GM13976 (cell line): Measurements from ENCODE around the gene SFI1.
"Not testable (repeated sequence)": the region's sequence is repeated elsewhere in the genome, so short reads cannot be mapped to it uniquely, and the experiment has no call there.

Experiments used
- DNase-seq: peaks from one replicate; pipeline ENCODE4 v3.0.0; 2012; ENCODE audit warnings: low spot score
- in situ Hi-C: fragments of 300-500 bp; cut with MboI; formaldehyde crosslinking; loops from one replicate; pipeline ENCODE4 v1.12.0; 2022; ENCODE audit warnings: low sequenced_read_pairs, mixed read lengths, inconsistent platforms; ENCODE audit not compliant: unreplicated experiment
- TF ChIP-seq, protein P1 (sequence below): IDR thresholded peaks from 2 replicates; pipeline ENCODE4 v1.5.1; 2012; ENCODE audit warnings: borderline replicate concordance, mild to moderate bottlenecking; ENCODE audit not compliant: insufficient read depth; ENCODE audit errors: extremely low read depth, missing control alignments, control extremely low read depth

Gene SFI1

DNA sequence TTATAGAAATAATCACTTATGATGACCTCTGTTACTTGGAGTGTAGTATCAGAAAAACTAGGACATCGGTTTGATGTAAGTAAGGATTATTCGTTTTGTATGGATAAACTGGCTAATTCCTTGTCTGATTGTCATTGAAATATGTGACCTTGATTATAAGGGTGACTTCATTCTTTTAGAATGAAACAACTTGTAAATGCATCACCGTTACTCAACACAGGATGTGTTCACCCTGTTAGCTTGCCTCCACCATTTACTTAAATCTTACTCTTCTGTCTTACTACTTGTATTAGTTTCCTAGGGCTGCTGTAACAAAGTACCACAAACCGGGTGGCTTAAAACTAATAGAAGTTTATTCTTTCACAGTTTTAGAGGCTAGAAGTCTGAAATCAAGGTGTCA, 7.9 kb downstream of the SFI1 start:
- in situ Hi-C loops = no loop called here
- no peak for DNase-seq
- TF ChIP-seq, protein P1, sequence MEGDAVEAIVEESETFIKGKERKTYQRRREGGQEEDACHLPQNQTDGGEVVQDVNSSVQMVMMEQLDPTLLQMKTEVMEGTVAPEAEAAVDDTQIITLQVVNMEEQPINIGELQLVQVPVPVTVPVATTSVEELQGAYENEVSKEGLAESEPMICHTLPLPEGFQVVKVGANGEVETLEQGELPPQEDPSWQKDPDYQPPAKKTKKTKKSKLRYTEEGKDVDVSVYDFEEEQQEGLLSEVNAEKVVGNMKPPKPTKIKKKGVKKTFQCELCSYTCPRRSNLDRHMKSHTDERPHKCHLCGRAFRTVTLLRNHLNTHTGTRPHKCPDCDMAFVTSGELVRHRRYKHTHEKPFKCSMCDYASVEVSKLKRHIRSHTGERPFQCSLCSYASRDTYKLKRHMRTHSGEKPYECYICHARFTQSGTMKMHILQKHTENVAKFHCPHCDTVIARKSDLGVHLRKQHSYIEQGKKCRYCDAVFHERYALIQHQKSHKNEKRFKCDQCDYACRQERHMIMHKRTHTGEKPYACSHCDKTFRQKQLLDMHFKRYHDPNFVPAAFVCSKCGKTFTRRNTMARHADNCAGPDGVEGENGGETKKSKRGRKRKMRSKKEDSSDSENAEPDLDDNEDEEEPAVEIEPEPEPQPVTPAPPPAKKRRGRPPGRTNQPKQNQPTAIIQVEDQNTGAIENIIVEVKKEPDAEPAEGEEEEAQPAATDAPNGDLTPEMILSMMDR = no peak

DNA sequence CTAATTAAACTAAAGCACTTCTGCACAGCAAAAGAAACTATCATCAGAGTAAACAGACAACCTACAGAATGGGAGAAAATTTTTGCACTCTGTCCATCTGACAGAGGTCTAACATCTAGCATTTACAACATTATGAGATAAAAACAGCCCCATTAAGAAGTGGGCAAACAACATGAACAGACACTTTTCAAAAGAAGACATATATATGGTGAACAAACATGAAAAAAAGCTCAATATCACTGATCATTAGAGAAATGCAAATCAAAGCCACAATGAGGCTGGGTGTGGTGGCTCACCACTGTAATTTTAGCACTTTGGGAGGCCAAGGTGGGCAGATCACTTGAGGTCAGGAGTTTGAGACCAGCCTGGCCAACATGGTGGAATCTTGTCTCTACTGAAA, 11.2 kb downstream of the SFI1 start:
- DNase-seq, in situ Hi-C loops: not testable (repeated sequence)

DNA sequence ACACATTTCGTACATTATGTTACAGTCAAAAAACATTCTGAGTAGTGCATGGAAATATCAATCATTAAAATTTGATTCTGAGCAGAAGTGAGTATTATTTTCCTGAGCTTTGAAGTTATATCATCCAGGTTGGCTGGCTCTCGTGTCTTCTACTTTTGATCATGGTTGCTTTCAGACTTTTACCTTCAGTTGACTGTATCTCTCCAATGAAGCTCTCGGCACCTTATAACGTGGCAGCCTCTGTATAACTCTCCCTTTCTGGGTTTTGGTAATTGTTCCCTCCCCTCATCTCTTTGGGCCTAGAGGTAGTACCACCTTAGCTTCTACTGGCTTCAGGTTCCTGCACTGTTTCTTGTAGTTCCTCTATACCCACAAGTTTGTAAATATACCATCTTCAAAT, 12.2 kb downstream of the SFI1 start:
- in situ Hi-C loops = no loop called here
- TF ChIP-seq, protein P1 = no peak
- no peak for DNase-seq

DNA sequence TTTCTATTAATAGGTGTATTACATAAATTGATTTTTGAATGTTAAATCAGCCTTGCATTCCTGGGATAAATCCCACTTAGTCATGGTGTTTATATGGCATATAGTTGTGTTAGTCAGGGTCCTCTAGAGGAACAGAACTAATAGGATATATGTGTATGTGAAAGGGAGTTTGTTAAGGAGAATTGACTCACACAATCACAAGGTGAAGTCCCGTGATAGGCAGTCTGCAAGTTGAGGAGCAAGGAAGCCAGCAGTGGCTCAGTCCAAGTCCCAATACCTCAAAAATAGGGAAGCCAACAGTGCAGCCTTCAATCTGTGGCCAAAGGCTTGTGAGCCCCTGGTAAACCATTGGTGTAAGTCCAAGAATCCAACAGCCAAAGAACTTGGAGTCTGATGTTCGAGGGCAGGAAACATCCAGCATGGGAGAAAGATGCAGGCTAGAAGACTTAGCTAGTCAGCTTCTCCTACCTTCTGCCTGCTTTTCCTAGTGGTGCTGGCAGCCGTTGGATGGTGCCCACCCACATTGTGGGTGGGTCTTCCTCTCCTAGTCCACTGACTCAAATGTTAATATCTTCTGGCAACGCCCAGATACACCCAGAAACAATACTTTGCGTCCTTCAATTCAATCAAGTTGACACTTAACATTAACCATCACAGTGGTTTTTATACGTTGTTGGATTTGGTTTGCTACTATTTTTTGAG, 12.9 kb downstream of the SFI1 start:
- in situ Hi-C loops = no loop called here
- DNase-seq = no peak

DNA sequence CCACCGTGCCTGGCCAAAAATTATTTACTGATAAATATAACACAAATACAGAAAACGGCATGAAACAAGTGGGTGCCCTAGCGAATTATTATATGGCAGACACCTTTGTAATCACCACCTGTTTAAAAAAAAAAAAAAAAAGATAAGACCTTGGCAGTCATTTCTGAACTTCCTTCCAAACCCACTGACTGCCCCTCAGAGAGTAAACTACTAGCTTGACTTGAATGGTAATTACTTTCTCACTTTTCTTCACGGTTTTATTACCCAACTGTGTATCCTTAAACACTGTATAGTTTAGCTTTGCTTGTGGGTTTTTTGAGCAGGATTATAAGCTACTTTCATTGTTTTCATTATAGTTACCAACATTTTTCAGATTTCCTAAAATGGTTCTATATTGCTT, 23.7 kb downstream of the SFI1 start:
- TF ChIP-seq, protein P1 = no peak
- in situ Hi-C loops = no loop called here

More for the DNA sequence above, 12.9 kb downstream of the SFI1 start:
- TF ChIP-seq, protein P1 = no peak

DNA sequence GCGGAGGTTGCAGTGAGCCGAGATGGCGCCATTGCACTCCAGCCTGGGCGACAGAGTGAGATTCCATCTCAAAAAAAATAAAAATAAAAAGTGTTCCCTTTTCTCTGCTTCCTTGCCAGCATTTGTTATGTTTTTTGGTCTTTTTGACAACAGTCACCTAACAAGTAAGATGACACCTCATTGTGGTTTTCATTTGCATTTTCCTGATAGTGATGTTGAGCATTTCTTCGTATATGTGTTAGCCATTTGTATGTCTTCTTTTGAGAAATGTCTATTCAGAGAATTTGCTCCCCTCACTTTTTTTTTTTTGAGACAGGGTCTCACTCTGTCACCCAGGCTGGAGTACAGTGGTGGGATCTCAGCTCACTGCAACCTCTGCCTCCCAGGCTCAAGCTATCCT, 27.8 kb downstream of the SFI1 start:
- in situ Hi-C loops, DNase-seq: not testable (repeated sequence)

More for the DNA sequence above, 23.7 kb downstream of the SFI1 start:
- no peak for DNase-seq

DNA sequence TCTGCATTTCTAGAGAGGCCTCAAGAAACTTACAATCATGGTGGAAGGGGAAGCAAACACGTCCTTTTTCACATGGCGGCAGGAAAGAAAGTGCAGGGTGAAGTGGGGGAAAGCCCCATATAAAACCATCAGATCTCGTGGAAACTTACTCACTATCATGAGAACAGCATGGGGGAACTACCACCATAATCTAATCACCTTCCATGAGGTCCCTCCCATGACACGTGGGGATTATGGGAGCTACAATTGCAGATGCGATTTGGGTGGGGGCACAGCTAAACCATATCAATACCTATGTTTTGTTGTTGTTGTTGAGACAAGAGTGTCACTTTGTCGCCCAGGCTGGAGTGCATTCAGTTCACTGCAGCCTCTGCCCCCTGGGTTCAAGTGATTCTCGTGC, 29.9 kb downstream of the SFI1 start:
- no peak for DNase-seq
- TF ChIP-seq, protein P1 = no peak
- in situ Hi-C loops = no loop called here

DNA sequence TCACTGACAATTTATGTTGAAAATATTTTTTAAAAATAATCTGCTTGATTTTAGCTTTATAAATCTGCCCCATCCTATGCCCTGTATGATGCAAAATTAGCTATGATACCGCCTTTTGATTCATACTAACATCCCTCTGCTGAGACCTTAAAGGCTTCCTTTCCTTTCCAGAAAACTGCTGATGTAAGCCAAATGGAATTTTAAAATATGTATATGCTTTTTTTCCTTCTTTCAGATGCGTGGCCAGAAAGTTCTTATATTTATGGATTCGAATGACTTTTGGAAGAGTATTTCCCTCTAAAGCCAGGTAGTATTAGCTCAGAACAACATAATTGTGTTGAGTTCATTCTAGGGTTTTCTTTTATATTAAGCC, 34.5 kb downstream of the SFI1 start:
- in situ Hi-C loops = no loop called here
- TF ChIP-seq, protein P1 = no peak

More for the DNA sequence above, 34.5 kb downstream of the SFI1 start:
- DNase-seq = no peak
